Right renal pelvis (tissue), 4 donors: ENCODE data around the gene HSPA5. TPM values are rescaled to one million over a fixed set of nuclear protein-coding genes. Genes with fewer than 3 reads are reported as not detected.
A peak's percentile ranks its signal among the peaks of the same experiment; 100 is the strongest.
"Not testable (repeated sequence)": the region's sequence is repeated elsewhere in the genome, so short reads cannot be mapped to it uniquely, and the experiment has no call there.

Experiments
- DNase-seq, 4 donors: peaks; one replicate each; pipeline ENCODE4 v3.0.0-alpha.2; 2013; ENCODE audit warnings: low read depth in 4 of 4, low spot score in 3 of 4, missing footprints in 1 of 4
- polyA plus RNA-seq, 4 donors: library from polyadenylated mRNA; unstranded; fragments of 120-200 nt; gene quantifications; one replicate each; pipeline ENCODE4 v1.2.1, GENCODE V29; 2013; ENCODE audit not compliant: insufficient read length in 4 of 4

The HSPA5 gene
- polyA plus RNA-seq, 4 donors, result 404 to 466 (median 435) TPM

DNA sequence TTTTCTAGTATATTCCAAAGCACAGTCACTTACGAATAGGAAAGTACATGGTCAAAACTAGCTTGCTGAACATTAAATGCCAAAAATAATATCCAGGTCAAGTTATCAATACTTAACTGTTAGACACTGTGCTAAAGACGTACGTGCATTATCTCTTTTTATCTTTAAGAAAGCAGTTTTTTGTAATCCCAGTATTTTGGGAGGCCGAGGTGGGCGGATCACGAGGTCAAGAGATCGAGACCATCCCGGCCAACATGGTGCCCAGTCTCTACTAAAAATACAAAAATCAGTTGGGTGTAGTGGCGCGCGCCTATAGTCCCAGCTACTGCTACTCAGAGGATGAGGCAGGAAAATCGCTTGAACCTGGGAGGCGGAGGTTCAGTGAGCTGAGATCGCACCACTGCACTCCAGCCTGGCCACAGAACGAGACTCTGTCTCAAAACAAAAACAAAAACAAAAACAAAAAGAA is 2.7 kb upstream of the HSPA5 start:
- DNase-seq, result no peak

DNA sequence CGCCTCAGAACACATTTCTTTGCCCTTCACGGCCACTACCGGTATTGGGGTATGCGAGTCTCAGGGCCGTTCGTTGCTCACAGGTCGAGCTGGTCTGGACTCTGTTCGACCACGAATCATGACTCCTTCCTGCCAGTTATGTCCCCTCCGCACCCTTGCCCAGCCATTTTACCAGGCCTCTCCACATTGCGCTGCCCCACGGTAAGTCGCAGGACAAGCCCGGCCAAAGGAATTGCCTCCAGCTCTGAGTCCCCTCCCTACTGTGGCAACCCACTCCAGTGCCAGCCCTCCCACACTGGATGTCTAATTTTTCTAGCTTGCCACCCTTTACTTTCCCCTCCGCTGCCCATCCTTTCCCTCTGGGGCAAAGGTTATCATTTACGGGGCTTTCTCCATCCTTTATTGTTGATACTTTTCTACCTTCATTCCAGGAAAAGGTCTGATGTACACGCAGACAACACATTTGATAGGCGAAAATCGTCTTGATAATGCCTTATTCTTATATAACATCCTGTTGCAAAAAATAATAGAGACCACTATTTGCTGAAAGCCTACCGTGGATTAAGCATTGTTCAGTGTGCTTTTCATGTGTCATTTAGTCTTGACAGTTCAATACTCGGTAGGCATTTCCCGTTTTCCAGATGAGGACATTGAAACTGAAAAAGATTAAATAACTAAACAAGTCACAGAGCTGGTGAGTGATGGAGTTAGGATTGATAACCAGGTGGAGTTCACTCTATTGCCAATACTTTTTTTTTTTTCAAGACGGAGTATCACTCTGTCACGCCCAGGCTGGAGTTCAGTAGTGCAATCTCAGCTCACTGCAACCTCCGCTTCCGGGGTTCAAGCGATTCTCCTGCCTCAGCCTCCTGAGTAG is 958 bp upstream of the HSPA5 start:
- no peak for DNase-seq

DNA sequence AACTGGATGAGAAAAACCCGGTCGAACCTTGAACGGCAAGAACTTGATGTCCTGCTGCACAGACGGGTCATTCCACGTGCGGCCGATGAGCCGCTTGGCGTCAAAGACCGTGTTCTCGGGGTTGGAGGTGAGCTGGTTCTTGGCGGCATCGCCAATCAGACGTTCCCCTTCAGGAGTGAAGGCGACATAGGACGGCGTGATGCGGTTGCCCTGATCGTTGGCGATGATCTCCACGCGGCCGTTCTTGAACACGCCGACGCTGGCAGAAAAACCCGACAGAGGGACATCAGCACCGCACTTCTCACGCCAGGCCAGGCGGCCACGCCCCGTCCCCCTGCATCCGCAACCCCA is 519 bp downstream of the HSPA5 start:
- peak in 3 of 4 donors; percentile 6 to 39 (median 12) for DNase-seq

DNA sequence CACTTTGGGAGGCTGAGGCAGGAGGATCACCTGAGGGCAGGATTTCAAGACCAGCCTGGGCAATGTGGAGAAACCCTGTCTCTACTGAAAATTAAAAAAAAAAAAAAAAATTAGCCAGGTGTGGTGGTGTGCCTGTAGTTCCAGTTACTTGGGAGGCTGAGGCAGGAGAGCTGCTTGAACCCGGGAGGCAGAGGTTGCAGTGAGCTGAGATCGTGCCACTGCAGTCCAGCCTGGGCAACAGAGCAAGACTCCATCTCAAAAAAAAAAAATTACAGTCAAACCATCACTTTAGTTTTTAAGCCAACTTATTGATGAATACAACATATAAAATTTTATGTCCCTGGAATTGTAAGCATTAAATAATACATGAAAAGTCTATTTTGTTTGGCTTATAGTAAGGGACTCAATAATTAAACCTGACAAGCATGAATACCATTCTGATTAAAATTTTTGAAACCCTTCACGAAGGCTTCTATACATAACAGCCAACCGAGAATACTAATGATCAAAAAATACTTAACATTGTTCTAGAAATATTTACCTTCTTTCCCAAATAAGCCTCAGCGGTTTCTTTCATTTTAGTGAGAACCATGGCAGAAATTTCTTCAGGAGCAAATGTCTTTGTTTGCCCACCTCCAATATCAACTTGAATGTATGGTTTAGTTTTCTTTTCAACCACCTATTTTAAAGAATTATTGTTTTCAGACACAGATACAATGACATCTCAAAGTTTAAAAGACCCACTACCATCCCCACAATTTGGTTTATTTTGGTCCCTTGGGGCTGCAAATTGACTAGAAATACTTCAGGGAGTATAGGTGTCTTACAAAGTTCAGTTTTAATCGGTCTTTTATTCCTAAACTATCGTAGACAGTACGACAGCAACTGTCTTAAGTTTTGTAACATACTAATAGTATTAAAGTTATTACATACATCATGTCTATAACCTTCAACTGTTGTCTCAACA is 1.2 kb downstream of the HSPA5 start:
- no peak for DNase-seq

DNA sequence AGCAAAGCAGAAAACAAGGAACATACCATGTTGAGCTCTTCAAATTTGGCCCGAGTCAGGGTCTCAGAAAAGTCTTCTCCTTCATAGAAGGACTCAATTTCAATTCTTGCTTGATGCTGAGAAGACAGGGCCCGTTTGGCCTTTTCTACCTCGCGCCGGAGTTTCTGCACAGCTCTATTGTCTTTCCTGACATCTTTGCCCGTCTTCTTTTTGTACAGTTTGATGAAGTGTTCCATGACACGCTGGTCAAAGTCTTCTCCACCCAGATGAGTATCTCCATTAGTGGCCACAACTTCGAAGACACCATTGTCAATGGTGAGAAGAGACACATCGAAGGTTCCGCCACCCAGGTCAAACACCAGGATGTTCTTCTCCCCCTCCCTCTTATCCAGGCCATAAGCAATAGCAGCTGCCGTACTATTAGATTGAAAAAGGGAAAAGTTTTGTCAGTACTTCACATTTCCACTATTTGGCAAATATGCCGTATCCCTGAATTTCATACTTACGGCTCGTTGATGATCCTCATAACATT is 2.2 kb downstream of the HSPA5 start:
- no peak for DNase-seq

DNA sequence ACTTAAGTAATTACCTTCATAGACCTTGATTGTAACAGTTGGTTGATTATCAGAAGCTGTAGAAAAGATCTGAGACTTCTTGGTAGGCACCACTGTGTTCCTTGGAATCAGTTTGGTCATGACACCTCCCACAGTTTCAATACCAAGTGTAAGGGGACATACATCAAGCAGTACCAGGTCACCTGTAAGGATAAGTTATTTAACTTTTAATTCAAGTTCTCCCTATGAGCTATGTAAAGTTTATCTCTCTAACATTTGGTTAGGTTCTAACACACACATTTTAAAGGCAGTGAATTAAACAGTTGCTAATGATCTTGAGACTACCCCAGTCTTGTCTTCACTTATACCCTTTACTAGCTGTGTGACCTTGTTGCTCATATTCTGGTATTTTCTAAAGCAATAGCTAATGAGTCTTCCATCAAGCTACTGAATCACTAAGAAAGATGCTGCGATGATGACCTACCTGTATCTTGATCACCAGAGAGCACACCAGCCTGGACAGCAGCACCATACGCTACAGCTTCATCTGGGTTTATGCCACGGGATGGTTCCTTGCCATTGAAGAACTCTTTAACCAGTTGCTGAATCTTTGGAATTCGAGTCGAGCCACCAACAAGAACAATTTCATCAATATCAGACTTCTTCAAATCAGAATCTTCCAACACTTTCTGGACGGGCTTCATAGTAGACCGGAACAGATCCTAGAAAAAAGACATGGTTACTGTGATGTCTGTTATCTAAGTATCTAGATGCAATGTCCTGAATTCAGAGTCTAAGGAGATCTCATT is 2.8 kb downstream of the HSPA5 start:
- DNase-seq, result no peak

DNA sequence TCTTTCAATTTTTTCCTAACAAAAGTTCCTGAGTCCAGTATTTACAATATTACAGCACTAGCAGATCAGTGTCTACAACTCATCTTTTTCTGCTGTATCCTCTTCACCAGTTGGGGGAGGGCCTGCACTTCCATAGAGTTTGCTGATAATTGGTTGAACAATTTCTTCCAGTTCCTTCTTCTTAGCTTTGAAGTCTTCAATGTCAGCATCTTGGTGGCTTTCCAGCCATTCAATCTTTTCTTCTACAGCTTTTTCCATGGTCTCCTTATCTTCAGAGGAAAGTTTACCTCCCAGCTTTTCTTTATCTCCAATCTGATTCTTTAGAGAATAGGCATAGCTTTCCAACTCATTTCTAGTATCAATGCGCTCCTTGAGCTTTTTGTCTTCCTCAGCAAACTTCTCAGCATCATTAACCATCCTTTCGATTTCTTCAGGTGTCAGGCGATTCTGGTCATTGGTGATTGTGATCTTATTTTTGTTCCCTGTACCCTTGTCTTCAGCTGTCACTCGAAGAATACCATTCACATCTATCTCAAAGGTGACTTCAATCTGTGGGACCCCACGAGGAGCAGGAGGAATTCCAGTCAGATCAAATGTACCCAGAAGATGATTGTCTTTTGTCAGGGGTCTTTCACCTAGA is 4.5 kb downstream of the HSPA5 start:
- DNase-seq, result not testable (repeated sequence)

DNA sequence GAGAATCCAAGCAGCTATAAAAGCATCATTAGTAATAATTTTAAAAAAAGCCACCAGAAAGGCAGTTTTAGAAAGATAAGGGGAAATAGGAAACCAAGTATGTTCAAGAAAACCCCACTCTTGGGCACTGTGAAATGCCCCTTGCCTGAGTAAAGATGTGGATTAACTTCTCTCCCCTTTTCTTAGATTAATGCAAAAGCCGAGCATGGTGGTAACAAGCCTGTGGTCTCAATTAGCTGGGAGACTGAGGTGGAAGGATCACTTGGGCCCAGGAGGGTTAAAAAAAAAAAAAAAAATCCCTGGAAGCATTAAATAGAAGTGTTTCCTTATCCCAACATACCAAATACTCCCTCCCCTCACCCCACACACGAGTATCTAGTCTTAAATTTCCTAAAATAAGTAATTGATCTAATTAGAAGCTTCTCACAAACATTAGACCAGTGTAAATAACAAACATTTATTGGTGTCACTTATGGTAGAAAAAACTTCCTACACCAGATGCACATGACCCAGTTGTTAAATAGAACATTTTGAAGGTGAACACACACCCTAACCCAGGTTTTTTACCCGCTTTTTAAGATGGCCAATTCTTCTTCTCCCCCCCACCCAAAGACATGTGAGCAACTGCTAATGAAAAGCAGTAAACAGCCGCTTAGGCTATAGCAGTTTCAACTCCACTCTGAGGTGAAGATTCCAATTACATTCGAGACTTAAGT is 5.2 kb downstream of the HSPA5 start:
- no peak for DNase-seq

DNA sequence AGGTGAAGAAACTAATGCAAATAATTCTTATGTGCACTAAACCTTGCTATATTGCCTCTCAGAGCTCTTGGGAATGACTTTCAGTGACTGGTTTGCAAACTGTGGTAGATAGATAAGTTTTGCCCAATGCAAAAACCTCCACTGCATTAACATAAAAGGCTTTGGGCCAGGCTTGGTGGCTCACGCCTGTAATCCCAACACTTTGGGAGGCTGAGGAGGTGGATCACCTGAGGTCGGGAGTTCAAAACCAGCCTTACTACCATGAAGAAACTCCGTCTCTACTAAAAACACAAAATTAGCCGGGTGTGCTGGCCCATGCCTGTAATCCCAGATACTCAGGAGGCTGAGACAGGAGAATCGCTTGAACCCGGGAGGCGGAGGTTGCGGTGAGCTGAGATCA is 7.0 kb downstream of the HSPA5 start:
- DNase-seq, result not testable (repeated sequence)

DNA sequence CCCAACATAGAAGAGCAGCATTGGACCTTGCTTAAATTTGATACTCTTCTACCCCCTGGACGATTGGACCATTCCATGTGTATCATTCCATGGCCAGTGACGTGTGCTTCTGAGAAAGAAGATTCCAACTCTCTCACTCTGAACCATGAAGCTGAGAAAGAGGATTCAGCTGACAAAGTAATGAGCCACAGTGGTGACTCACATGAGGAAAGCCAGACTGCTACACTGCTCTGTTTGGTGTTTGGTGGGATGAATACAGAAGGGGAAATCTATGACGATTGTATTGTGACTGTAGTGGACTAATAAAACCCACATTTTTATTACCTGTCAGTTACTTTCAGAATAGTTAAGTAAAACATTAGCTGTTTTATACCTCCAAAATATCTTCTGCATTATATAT is 7.5 kb downstream of the HSPA5 start:
- no peak for DNase-seq

DNA sequence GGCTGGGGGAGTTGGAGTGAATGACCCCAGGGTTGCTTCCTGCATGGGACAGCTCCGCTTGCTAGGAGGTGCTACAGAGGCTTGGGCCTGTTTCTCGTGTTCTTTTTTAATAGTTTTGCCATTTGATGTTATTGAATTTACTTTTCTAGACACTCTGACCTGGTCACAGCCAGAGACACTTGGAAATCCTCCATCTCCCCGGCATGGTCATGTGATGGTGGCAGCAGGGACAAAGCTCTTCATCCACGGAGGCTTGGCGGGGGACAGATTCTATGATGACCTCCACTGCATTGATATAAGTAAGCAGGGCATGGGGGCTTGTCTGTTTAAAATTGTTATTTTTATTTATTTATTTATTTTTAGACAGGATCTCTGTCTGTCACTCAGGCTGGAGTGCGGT is 13.4 kb downstream of the HSPA5 start:
- DNase-seq, result no peak

DNA sequence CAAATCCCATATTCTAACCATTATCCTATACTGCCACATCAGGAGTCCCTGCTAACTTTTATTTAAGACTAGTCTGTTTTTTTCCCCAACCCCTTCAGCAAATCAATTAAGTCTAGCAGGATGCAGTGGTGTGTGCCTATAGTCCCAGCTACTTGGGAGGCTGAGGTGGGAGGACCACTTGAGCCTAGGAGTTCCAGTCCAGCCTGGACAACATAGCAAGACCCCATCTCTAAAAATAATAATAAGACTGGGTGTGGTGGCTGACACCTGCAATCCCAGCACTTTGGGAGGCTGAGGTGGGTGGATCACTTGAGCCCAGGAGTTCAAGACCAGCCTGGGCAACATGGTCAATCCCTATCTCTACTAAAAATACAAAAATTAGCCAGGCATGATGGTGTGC is 16.3 kb downstream of the HSPA5 start:
- DNase-seq, result not testable (repeated sequence)

DNA sequence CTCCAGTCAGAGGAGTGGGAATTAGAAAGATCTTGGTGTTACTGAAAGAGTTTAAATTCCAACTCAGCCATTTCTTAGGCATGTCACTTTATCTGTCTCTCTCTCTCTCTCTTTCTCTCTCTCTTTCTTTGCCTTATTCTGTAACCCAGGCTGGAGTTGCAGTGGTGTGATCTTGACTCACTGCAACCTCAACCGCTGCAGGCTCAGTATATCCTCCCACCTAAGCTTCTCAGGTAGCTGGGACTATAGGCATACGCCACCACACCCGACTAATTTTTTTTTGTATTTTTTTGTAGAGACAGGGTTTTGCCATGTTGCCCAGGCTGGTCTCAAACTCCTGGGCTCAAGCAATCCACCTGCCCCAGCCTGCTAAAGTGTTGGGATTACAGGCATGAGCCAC is 22.5 kb downstream of the HSPA5 start:
- DNase-seq, result no peak

DNA sequence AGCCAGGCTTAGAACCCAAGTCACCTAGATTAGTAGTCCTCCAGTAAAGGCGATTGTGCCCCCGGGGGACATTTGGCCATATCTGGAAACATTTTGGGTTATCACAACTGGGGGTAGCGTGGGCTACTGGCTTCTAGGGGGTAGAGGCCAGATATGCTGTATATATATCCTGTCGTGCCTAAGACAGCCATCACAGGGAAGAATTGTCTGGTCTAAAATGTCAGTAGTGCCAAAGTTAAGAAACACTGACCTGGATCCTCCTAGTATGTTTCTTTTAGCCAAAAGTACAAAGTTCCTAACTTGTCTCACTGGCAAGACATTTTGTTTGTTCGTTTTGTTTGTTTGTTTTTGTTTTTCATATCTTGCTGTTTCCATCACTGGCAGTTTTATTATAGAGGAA is 27.0 kb downstream of the HSPA5 start:
- DNase-seq, result no peak

DNA sequence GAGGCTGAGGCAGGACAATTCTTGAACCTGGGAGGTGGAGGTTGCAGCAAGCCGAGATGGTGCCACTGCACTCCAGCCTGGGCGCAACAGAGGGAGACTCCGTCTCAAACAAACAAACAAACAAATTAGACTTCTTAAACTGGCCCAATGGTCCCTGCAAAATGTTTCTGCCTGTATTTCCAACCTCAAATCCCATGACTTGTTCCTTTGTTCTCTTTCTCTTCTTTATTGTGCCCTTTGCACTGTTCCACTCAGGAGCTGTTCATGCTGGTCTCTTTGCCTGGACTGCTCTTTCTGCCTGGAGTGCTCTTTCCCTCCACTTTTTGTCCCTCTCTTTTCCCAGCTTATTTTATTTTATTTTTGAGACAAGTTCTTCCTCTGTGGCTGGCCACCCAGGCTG is 36.7 kb downstream of the HSPA5 start:
- DNase-seq, result no peak

DNA sequence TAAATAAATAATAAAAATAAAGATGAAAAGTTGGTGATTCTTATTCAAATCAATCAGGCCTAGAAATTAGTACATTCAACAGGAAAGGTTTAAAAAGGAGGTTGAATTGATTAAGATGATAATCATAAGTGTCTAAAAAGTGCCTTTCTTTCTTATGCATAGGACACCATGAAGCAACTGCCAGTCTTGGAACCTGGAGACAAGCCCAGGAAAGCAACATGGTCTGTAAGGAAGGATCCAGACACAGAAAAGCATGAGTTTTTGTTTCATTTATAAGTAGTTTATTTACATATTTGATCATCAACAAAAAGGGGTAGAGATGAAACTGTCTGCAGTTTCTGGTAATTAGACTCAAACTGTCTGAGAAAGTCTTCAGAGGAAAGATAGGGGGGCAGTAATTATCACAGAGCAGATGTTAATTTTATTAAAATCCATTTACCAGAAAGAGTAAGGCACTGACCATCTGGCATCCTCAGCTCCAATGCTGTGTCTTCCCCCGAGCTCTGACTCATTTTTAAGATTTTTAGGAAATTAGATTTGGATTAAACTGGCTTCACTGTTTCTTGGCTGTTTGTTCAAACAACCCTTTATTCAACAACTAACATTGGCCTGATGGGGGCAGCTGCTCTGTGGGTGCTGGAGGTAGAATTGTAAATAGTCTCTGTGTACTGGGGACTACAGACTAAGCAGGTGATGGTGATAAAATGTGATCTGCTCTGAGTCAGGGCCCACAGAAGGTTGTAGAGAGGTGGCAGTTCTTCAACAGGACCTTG is 38.1 kb downstream of the HSPA5 start:
- no peak for DNase-seq

DNA sequence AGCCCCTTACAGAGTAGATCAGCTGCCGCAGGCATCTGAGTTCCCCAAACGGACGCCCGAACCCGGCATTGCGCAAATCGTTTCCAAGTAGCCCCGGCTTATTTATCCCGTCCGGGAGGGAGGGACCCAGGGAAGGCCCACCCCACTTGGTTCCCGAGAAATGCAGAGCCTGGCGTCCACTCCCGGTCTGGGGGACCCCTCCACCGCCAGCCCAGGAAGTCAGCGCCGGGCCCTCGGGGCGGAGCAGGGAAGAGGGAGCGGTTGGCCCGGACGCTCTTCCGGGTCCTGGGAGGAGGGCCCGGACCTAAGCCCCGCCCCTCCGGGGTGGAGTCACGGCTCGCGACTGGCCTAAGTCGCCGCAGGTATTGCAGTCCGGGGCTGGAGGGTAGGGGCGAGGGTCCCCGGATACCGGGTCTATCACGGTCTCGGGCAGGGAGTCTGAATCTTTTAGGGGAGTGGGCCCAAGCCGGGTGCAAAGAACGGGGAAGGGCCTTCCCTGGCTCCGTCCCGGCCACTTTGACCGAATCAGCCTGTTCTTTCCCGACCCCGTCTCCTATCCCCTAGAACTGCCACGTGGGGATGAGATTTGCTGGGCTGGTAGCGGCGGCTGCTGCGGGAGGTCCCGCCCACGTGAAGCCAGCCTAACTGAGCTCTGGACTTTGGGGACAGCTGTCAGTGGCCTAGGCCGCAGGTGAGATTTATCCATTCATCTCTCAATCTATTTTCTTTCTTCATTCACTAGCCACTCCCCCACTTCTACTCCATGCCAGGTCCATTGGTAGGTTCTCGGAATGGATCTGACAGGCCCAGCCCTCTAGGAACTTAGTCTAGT is 40.7 kb downstream of the HSPA5 start, which contains the start of gene RABEPK:
RABEPK (plus strand) TSS at position 327 of the 832 bp plus-strand sequence. CDS start 2,472 bp downstream, outside the sequence.
- DNase-seq, result peak; percentile 88 to 92 (median 90)
